Ishikawa (cell line): ENCODE results near the gene C1orf87.

Source experiments
- CEBPB ChIP-seq: IDR thresholded peaks from 2 replicates; pipeline ENCODE4 v1.6.1; 2012
- EP300 ChIP-seq: IDR thresholded peaks from 2 replicates; pipeline ENCODE4 v1.6.1; 2012; ENCODE audit warnings: borderline replicate concordance
- NFIC ChIP-seq: IDR thresholded peaks from 2 replicates; pipeline ENCODE4 v1.6.1; 2012
- RAD21 ChIP-seq: IDR thresholded peaks from 2 replicates; pipeline ENCODE4 v1.6.1; 2012; ENCODE audit warnings: low read depth
- TCF12 ChIP-seq: IDR thresholded peaks from 2 replicates; pipeline ENCODE4 v1.6.1; 2012; ENCODE audit warnings: low read depth
- TEAD4 ChIP-seq: IDR thresholded peaks from 2 replicates; pipeline ENCODE4 v1.6.1; 2012
- ZBTB7A ChIP-seq: IDR thresholded peaks from 2 replicates; pipeline ENCODE4 v1.6.1; 2012; ENCODE audit warnings: low read depth
- TF ChIP-seq, protein P1 (sequence below): IDR thresholded peaks from 2 replicates; pipeline ENCODE4 v1.6.1; 2012
- TF ChIP-seq, protein P2 (sequence below): IDR thresholded peaks from 2 replicates; pipeline ENCODE4 v1.6.1; 2012; ENCODE audit warnings: low read depth, mild to moderate bottlenecking

DNA sequence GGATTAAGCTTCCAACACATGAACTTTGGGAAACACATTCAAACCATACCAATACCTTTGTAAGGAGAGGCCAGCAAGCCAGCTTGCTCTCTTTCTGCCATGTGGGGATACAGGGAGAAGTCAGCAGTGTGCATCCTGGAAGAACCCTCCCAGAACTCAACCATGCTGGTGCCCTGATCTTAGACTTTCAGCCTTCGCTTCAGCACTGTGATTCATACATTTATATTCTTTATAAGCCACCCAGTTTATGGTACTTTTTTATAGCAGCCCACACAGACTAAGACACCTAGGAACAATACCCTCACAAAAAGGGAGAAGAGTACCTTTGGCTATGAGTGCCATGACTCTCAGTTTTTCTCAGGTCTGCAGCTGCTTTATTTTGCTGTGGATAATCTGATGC is 35.9 kb downstream of the C1orf87 start:
- TF ChIP-seq, protein P1, sequence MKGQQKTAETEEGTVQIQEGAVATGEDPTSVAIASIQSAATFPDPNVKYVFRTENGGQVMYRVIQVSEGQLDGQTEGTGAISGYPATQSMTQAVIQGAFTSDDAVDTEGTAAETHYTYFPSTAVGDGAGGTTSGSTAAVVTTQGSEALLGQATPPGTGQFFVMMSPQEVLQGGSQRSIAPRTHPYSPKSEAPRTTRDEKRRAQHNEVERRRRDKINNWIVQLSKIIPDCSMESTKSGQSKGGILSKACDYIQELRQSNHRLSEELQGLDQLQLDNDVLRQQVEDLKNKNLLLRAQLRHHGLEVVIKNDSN: no peak
- TF ChIP-seq NFIC (no peak), ZBTB7A (no peak), EP300 (no peak), TEAD4 (no peak), RAD21 (no peak), CEBPB (no peak), TCF12 (no peak)
- TF ChIP-seq, protein P2, sequence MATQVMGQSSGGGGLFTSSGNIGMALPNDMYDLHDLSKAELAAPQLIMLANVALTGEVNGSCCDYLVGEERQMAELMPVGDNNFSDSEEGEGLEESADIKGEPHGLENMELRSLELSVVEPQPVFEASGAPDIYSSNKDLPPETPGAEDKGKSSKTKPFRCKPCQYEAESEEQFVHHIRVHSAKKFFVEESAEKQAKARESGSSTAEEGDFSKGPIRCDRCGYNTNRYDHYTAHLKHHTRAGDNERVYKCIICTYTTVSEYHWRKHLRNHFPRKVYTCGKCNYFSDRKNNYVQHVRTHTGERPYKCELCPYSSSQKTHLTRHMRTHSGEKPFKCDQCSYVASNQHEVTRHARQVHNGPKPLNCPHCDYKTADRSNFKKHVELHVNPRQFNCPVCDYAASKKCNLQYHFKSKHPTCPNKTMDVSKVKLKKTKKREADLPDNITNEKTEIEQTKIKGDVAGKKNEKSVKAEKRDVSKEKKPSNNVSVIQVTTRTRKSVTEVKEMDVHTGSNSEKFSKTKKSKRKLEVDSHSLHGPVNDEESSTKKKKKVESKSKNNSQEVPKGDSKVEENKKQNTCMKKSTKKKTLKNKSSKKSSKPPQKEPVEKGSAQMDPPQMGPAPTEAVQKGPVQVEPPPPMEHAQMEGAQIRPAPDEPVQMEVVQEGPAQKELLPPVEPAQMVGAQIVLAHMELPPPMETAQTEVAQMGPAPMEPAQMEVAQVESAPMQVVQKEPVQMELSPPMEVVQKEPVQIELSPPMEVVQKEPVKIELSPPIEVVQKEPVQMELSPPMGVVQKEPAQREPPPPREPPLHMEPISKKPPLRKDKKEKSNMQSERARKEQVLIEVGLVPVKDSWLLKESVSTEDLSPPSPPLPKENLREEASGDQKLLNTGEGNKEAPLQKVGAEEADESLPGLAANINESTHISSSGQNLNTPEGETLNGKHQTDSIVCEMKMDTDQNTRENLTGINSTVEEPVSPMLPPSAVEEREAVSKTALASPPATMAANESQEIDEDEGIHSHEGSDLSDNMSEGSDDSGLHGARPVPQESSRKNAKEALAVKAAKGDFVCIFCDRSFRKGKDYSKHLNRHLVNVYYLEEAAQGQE: no peak
